ENCODE results near the gene PCMTD2.
"Not testable (repeated sequence)": the region's sequence is repeated elsewhere in the genome, so short reads cannot be mapped to it uniquely, and the experiment has no call there.

Gene PCMTD2

GRCh38 chr20:64256282-64256935, 861 bp downstream of the PCMTD2 start:
- DNase-seq (ENCODE audit: low spot score), result peak; percentile 38

GRCh38 chr20:64257107-64257757, 1.7 kb downstream of the PCMTD2 start:
- DNase-seq (ENCODE audit: low spot score), result no peak

DNA sequence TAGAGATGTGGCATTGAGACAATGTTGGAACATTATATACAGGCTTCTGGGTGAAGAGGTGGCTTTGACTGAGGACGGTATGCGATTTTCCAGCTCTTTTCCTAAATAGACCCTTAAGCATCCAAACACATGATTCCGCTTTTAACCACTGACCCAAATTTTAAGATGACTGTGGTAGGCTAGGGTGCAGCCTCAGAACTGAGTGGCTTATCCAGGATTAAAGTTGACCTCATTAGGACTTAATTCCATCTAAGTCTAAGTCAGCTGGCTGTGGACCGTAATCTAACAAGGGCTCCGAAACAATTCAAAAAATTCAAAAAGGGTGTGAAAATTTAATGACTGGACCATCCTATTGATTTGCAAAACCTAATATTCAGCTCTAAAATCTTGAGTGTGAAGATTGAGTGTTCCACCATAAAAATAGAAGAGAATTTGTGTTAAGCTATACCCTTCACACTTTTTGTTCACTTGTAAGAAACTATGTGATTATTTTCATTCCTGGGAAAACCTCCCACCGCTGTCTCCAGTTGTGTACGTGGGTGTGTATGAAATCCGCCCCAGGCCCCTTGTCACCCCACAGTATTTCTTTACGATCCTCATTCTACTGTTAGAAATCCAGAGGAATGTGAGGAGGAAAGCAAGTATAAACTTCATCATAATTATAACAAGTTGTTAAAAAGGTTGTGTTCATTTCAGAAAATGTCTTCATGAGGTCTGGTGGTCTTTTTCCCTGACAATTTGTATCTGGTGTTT, 2.7 kb downstream of the PCMTD2 start:
- DNase-seq (ENCODE audit: low spot score), result no peak

DNA sequence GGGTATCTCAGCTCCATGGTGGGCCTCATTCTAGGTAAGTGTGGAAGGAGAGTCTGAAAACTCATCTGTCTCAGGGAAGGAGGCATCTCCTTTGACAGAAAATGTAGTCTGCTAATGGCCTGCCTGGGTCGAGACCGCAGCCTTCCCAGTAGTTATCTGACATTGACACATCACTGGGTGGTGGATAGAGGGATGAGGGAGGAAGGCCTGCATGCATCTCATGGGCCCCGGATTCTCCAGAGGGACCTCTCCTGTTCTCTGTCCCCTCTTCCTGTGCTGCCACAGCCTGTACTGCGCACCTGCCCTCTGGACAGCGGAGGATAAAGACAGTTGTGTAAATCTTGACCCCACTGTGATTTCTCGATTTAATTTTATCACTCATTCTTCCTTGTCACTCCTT, 4.7 kb downstream of the PCMTD2 start:
- DNase-seq (ENCODE audit: low spot score), result no peak

DNA sequence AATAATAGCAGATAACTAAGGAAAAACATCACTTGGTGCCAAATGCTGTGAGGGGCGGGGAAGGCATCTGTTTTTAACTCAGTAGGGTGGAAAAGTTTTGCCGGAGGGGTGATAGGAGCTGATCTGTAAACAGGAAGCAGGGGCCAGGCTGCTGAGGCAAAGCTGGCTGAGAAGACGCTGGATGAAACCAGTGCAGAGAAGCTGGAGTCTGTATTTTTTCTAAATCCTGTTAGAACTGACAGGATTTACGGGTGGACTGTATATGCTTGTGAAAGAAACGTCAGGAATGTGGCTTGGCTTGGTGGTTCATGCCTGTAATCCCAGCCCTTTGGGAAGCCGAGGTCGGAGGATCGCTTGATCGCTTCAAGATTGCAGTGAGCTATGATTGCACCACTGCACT, 5.6 kb downstream of the PCMTD2 start:
- DNase-seq (ENCODE audit: low spot score), result no peak

DNA sequence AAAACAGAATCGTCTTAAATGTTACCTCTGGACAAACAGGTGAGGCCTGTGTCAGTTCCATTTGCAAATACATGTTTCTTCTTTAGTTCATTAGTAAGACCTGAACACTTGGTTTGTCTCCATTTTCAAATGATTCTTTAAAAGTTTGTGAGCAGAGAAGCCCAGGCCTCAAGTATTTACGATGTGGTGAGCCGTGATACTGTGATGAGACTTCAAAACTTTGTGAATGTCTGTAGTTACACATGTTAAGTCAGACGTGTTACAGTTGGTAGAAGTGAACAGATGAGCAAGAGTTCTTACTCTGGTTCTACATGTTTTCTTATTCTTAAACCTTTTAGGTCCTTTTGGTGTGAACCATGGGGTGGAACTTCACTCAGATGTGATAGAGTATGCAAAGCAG, 8.5 kb downstream of the PCMTD2 start:
- DNase-seq (ENCODE audit: low spot score), result no peak

DNA sequence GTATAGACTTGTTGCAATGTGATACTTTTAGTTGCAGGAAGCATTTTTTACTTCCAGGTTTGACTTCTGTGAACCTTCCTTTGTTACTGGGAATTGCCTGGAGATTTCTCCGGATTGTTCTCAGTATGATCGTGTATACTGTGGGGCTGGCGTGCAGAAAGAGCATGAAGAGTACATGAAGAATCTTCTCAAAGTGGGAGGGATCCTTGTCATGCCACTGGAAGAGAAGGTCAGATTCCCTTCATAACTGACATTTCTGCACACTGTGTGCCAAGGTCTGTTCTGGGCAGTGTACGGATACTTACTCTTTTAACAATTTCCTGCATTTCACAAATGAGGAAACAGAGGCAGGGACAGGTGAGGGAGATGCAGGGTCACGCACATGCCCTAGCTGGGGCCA, 9.7 kb downstream of the PCMTD2 start:
- DNase-seq (ENCODE audit: low spot score), result no peak

DNA sequence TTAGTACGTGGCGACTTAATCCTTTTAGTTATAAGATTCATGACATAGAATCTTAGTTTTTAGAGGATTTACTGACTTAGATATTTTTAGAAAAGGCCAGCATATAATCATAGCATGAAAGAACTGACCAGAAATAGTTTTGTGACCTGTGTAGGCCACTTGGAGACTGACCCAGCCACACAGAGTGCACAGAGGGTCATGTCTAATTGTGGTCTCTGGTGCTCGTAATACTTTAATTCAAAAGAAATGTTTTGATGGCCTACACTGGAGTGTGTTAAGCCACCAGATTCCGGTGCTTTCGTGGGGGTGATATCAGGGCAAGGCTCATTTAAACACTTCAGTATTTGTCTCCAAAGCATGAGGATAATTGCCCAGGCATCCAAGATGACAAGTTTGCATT, 11.4 kb downstream of the PCMTD2 start:
- no peak for DNase-seq (ENCODE audit: low spot score)

- DNase-seq (ENCODE audit: low spot score), result no peak
These were observed 12.6 kb downstream of the PCMTD2 start for GRCh38 chr20:64268174-64268573.

DNA sequence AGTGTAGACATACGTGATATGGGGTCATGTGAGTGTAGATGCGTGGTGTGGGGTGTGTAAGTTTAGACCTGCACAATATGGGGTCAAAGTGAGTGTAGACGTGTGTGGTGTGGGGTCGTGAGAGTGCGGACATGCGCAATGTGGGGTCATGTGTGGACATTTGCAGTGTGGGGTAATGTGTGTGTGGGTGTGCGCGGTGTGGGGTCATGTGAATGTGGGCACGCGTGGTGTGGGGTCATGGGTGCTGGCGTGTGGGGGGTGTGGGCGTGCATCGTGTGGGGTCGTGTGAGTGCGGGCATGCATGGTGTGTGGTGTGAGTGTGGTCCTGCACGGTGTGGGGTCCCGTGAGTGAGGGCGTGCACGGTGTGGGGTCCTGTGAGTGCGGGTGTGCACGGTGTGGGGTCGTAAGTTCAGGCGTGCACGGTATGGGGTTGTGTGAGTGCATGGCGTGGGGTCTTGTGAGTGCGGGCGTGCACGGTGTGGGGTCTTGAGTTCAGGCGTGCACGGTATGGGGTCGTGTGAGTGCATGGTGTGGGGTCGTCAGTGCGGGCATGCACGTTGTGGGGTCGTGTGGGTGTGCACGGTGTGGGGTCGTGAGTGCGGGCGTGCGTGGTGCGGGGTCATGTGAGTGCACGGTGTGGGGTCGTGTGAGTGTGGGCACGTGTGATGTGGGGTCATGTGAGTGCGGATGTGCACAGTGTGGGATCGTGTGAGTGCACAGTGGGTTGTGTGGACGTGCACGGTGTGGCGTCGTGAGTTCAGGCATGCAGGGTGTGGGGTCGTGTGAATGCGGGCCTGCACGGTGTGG, 14.3 kb downstream of the PCMTD2 start:
- DNase-seq (ENCODE audit: low spot score), result no peak

DNA sequence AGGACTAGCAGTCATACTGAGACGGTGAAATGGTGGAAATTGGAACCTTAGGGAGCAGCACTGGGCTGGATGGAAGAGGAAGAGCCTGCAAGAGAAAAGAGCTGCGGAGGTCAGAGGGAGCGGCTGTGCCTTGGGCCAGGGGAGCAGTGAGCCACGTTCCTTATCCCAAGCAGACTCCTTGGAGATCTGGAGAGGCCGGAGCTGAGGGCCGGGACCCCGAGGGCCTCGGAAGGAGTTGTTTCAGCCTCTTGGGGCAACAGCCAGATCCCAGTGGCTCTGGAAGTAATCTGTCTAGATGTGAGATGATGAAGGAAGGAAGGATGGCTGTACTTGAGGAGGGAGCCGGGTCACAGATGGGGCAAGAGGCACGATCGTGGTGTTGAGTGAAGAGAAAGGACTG, 16.1 kb downstream of the PCMTD2 start:
- DNase-seq (ENCODE audit: low spot score), result no peak

- DNase-seq (ENCODE audit: low spot score), result no peak
These were observed 17.6 kb downstream of the PCMTD2 start for GRCh38 chr20:64273109-64273508.

- DNase-seq (ENCODE audit: low spot score), result no peak
These were observed 21.3 kb downstream of the PCMTD2 start for GRCh38 chr20:64276817-64277216.

- no peak for DNase-seq (ENCODE audit: low spot score)
These were observed 22.2 kb downstream of the PCMTD2 start for GRCh38 chr20:64277571-64278316.

DNA sequence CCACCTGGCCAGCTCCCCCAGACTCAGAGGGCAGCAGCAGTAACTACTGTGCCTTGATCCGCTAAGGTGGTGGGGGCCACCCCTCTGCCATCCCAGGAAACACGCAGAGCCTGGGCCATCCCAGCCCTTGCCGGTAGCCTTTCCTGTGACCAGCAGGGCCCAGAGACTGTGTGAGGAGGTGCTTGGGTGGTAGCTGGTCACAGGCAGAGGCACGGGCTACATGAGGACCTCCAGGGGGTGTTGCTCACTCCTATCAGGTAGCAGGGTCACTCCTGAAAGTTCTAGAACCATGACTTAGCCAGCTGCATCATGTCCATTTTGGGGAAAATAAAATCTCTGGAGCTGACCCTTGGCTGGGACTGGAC, 22.8 kb downstream of the PCMTD2 start:
- DNase-seq (ENCODE audit: low spot score), result no peak

DNA sequence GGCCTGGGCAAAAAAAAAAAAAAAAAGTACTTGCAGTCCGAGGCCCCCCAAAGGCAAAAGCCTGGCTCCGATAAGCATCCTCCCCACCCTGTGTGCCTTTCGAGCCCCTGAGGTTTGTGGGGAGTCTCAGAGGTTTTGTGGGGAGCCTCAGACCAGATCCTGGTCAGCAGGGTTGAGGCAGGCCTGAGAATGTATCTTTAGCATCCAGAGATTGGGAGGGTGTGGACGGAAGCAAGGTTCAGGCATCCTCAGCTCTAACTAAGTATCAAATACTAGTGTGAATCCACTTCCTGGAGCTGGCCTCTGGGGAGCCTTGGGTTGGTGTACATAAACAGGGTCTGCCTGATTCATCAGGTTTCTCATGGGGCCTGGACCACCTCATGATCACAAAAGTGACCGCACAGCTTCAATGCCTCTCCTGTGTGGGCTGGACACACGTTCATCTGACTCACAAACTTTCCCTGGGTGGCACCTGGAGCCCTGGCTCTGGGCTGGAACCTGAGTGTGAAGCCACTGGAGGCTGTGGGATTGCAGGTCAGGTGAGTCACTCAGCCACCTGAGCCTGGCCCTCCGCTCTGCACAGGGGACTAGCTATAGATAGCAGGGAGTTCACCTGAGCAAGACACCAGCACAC, 24.4 kb downstream of the PCMTD2 start:
- DNase-seq (ENCODE audit: low spot score), result no peak

GRCh38 chr20:64280460-64280843, 24.9 kb downstream of the PCMTD2 start:
- DNase-seq (ENCODE audit: low spot score), result no peak

DNA sequence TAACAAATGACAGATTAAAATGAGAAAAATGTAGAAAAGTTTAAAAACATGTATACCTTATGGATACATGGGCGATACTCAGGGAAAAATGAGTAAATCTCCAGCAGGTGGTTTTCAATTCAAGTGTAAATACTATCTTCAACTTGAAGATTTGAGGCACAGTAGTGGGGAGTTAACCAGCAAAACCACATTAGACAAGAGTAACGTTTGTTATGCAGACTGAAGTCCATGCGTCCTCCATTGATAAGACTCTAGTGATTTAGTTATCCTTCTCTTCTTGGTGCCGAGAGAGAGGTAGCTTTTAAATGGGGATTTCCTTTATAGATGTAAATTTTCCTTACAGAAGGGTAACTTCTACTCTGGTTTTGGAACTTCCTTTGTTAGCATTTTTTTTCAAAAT, 28.1 kb downstream of the PCMTD2 start:
- no peak for DNase-seq (ENCODE audit: low spot score)

- DNase-seq (ENCODE audit: low spot score), result not testable (repeated sequence)
These were observed 30.3 kb downstream of the PCMTD2 start for GRCh38 chr20:64285579-64286446.
